Type B pancreatic cell (in vitro differentiated cells): ENCODE data around the gene ETV6. TPM values are rescaled to one million over a fixed set of nuclear protein-coding genes. Genes with fewer than 3 reads are reported as not detected.

Experiments
- DNase-seq: peaks from one replicate; pipeline ENCODE4 v3.0.0; 2021; ENCODE audit warnings: mixed read lengths; ENCODE audit not compliant: unreplicated experiment; ENCODE audit errors: extremely low spot score
- H3K27ac Mint-ChIP-seq: 2 replicates; pipeline ENCODE4 v1.8.0; 2021; ENCODE audit warnings: mild to moderate bottlenecking, mixed read lengths
- H3K27me3 Mint-ChIP-seq: 2 replicates; pipeline ENCODE4 v1.8.0; 2021; ENCODE audit warnings: mixed read lengths
- H3K36me3 Mint-ChIP-seq: 2 replicates; pipeline ENCODE4 v1.8.0; 2021; ENCODE audit warnings: mixed read lengths
- H3K4me1 Mint-ChIP-seq: one replicate; pipeline ENCODE4 v1.8.0; 2021; ENCODE audit warnings: mixed read lengths; ENCODE audit not compliant: unreplicated experiment
- H3K4me3 Mint-ChIP-seq: 2 replicates; pipeline ENCODE4 v1.8.0; 2021; ENCODE audit warnings: mild to moderate bottlenecking, mixed read lengths
- H3K9me3 Mint-ChIP-seq: 2 replicates; pipeline ENCODE4 v1.8.0; 2021; ENCODE audit warnings: mixed read lengths
- CTCF ChIP-seq: fragments of 200-600 bp; sonication (generic); conservative IDR thresholded peaks from 2 replicates; pipeline ENCODE4 v1.5.0; 2021; ENCODE audit warnings: antibody characterized with exemption, mild to moderate bottlenecking
- total RNA-seq: library from RNA; stranded (reverse); gene quantifications from 2 replicates; pipeline ENCODE4 v1.2.1, GENCODE V29; 2021; ENCODE audit warnings: low replicate concordance

ETV6 gene
- total RNA-seq, 1 donor from 2014 or later: 26.5 TPM

- Mint-ChIP-seq H3K27ac (no peak overlapping the region), H3K27me3 (peaks cover 5% of the 10 kb centered on the region), H3K36me3 (no peaks in the 10 kb centered on the region), H3K9me3 (peaks cover 4% of the 10 kb centered on the region), H3K4me1 (no peaks in the 10 kb centered on the region), H3K4me3 (no peak overlapping the region)
- TF ChIP-seq CTCF: no peak
- no peak for DNase-seq
Observed at GRCh38 chr12:11941606-11942337, 292.3 kb downstream of the ETV6 start.

GRCh38 chr12:11943919-11944700 lies 294.6 kb downstream of the ETV6 start:
- no peak overlapping the region for H3K27ac Mint-ChIP-seq
- DNase-seq: no peak
- peaks cover 11% of the 10 kb centered on the region for H3K27me3 Mint-ChIP-seq
- peaks cover 3% of the 10 kb centered on the region for H3K36me3 Mint-ChIP-seq
- H3K4me3 Mint-ChIP-seq: no peak overlapping the region
- H3K9me3 Mint-ChIP-seq: peaks cover 7% of the 10 kb centered on the region
- no peaks in the 10 kb centered on the region for H3K4me1 Mint-ChIP-seq
- TF ChIP-seq CTCF: no peak
